Fibroblast of peridontal ligament (primary cell): Measurements from ENCODE around the gene SLC1A4.

Experiments
- DNase-seq: peaks from one replicate; pipeline ENCODE4 v3.0.0-alpha.2; 2010; ENCODE audit errors: extremely low read depth

The SLC1A4 gene

GRCh38 chr2:65072181-65072970 lies 83.2 kb downstream of the SLC1A4 start:
- DNase-seq, result no peak
